ENCODE results near the gene ARHGEF10L.

ARHGEF10L gene

GRCh38 chr1:17637055-17637454, 97.6 kb downstream of the ARHGEF10L start:
- DNase-seq, result no peak

GRCh38 chr1:17639703-17640340, 100.3 kb downstream of the ARHGEF10L start:
- no peak for DNase-seq

GRCh38 chr1:17640393-17640792, 100.9 kb downstream of the ARHGEF10L start:
- DNase-seq, result no peak

GRCh38 chr1:17640975-17641374, 101.5 kb downstream of the ARHGEF10L start:
- no peak for DNase-seq

- no peak for DNase-seq
These were observed 102.7 kb downstream of the ARHGEF10L start for GRCh38 chr1:17642169-17642568.

- no peak for DNase-seq
These were observed 103.4 kb downstream of the ARHGEF10L start for GRCh38 chr1:17642943-17643342.

- no peak for DNase-seq
These were observed 104.6 kb downstream of the ARHGEF10L start for GRCh38 chr1:17643861-17644703.

GRCh38 chr1:17645068-17645911, 105.8 kb downstream of the ARHGEF10L start:
- no peak for DNase-seq

GRCh38 chr1:17646444-17647280, 107.2 kb downstream of the ARHGEF10L start:
- DNase-seq, result no peak

GRCh38 chr1:17648457-17649145, 109.1 kb downstream of the ARHGEF10L start:
- DNase-seq, result no peak

- no peak for DNase-seq
These were observed 110.0 kb downstream of the ARHGEF10L start for GRCh38 chr1:17649371-17650106.

- DNase-seq, result no peak
These were observed 113.8 kb downstream of the ARHGEF10L start for GRCh38 chr1:17653276-17653675.

- DNase-seq, result peak; percentile 63
These were observed 114.3 kb downstream of the ARHGEF10L start for GRCh38 chr1:17653728-17654351.

GRCh38 chr1:17654519-17654918, 115.0 kb downstream of the ARHGEF10L start:
- DNase-seq, result no peak

- no peak for DNase-seq
These were observed 115.7 kb downstream of the ARHGEF10L start for GRCh38 chr1:17655169-17655568.

GRCh38 chr1:17655922-17656321, 116.4 kb downstream of the ARHGEF10L start:
- no peak for DNase-seq

GRCh38 chr1:17657436-17657835, 117.9 kb downstream of the ARHGEF10L start:
- DNase-seq, result no peak

- DNase-seq, result peak; percentile 28
These were observed 119.3 kb downstream of the ARHGEF10L start for GRCh38 chr1:17658837-17659236.

- DNase-seq, result peak; percentile 71
These were observed 122.2 kb downstream of the ARHGEF10L start for GRCh38 chr1:17661546-17662157.

GRCh38 chr1:17662296-17662695, 122.8 kb downstream of the ARHGEF10L start:
- no peak for DNase-seq
